ENCODE measurements around the gene ST3GAL3. TPM values are rescaled to one million over a fixed set of nuclear protein-coding genes. Genes with fewer than 3 reads are reported as not detected.

The ST3GAL3 gene
- total and polyA plus RNA-seq, 10 of the 15 experiments (the other 5 are each of a cell fraction or from before 2014, with no cell fraction given) = 1.2 to 19.3 (median 11.0) TPM

- intact Hi-C loops (cut with micrococcal nuclease; ENCODE audit: unreplicated experiment) = no loop called here
- H3K4me1 ChIP-seq (ENCODE audit: control insufficient read depth, insufficient read depth, low read length) = no peaks in the 10 kb centered on the region
- ChIA-PET POLR2A (no interaction called here), RAD21 (ENCODE audit: unreplicated experiment) (interaction anchor here (0.9 to 2.3 kb wide), 2 partner anchors 37 to 134 kb away, joined by 3 to 10 read pairs; no protein-coding TSS in a partner anchor), CTCF (no interaction called here), SMC1A (ENCODE audit: uncharacterized antibody, unreplicated experiment) (interaction anchor here (0.9 to 1.8 kb wide), 2 partner anchors 30 to 35 kb away, joined by 4 to 5 read pairs; no protein-coding TSS in a partner anchor)
- no peaks in the 10 kb centered on the region for H3K79me2 ChIP-seq (ENCODE audit: control insufficient read depth, insufficient read depth, low read length)
- no peak for FAIRE-seq
- 89% methylated on average over 3 of the region's 3 CpGs for WGBS (ENCODE audit: insufficient coverage, insufficient replicate concordance, low lambda C conversion rate, missing lambda C conversion rate)
- no peak overlapping the region for H3K9ac ChIP-seq (ENCODE audit: control insufficient read depth, insufficient read depth, low read length)
- no peak overlapping the region for H3K4me2 ChIP-seq (ENCODE audit: control insufficient read depth, insufficient read depth)
- BruUV-seq (replicated peaks) = no TSS peak
- H3K27ac ChIP-seq (ENCODE audit: control insufficient read depth, insufficient read depth) = no peak overlapping the region
- H3K4me3 ChIP-seq = no peak overlapping the region
- no peaks in the 10 kb centered on the region for H4K20me1 ChIP-seq (ENCODE audit: control insufficient read depth, insufficient read depth)
- no peaks in the 10 kb centered on the region for H3K9me3 ChIP-seq (replicated peaks; ENCODE audit: control insufficient read depth, insufficient read depth, low read length)
- H3K27me3 ChIP-seq (replicated peaks in 1 of 2; ENCODE audit: control insufficient read depth in 2 of 2, insufficient read depth in 2 of 2, low read length in 1 of 2) = no peaks in the 10 kb centered on the region
- no peaks in the 10 kb centered on the region; a peak in 1 of 4 replicates for H3K36me3 ChIP-seq (ENCODE audit: control insufficient read depth in 2 of 2, insufficient read depth in 2 of 2, low read length in 1 of 2)
- H2AFZ ChIP-seq (ENCODE audit: control insufficient read depth, low read depth, low read length) = no peak overlapping the region
- in situ Hi-C loops (cut with MboI) = no loop called here
- no peak for DNase-seq (ENCODE audit: low read depth, low spot score)
- TF ChIP-seq LARP7 (IDR thresholded peaks at IDR 0.05) (no peak), ZNF24 (IDR thresholded peaks at IDR 0.05) (no peak), BCL11A (IDR thresholded peaks at IDR 0.05; ENCODE audit: low read depth, low read length) (no peak), PKNOX1 (IDR thresholded peaks at IDR 0.05) (no peak), KLF5 (IDR thresholded peaks at IDR 0.05; ENCODE audit: partially characterized antibody) (no peak), ESRRA (IDR thresholded peaks at IDR 0.05; ENCODE audit: low read length) (no peak), MYB (IDR thresholded peaks at IDR 0.05; ENCODE audit: borderline replicate concordance, low read depth, low read length) (no peak), PRDM15 (CRISPR knock-in tag; IDR thresholded peaks at IDR 0.05) (no peak), NFIC (IDR thresholded peaks at IDR 0.05; ENCODE audit: low read depth, low read length) (no peak), EED (IDR thresholded peaks at IDR 0.05; ENCODE audit: low read depth) (no peak), E2F8 (IDR thresholded peaks at IDR 0.05; ENCODE audit: low read depth, partially characterized antibody) (no peak), SMAD5 (IDR thresholded peaks at IDR 0.05; ENCODE audit: low read depth) (no peak), SUZ12 (IDR thresholded peaks at IDR 0.05; ENCODE audit: unreplicated experiment) (no peak)
- ATAC-seq = no peak
Observed at GRCh38 chr1:43800771-43801170, 93.4 kb downstream of the ST3GAL3 start.

Data from GM12878 (cell line).